Muscle of leg (tissue), 10 donors: ENCODE results near the gene ARPP19. TPM values are rescaled to one million over a fixed set of nuclear protein-coding genes. Genes with fewer than 3 reads are reported as not detected.

Source experiments
- DNase-seq: peaks from one replicate; pipeline ENCODE4 v3.0.0; 2013
- H3K27ac ChIP-seq: one replicate; pipeline ENCODE4 v1.5.1; 2013; ENCODE audit warnings: mild to moderate bottlenecking, low read length, control low read depth
- H3K27me3 ChIP-seq: one replicate; pipeline ENCODE4 v1.6.1; 2013; ENCODE audit warnings: low read length; ENCODE audit not compliant: control insufficient read depth, insufficient read depth
- H3K36me3 ChIP-seq: one replicate; pipeline ENCODE4 v1.6.1; 2013; ENCODE audit warnings: low read length; ENCODE audit not compliant: control insufficient read depth, insufficient read depth
- H3K4me1 ChIP-seq: one replicate; pipeline ENCODE4 v1.6.1; 2013; ENCODE audit warnings: low read length; ENCODE audit not compliant: control insufficient read depth, insufficient read depth
- H3K4me3 ChIP-seq: one replicate; pipeline ENCODE4 v1.5.1; 2013; ENCODE audit warnings: low read length, control low read depth
- H3K9me3 ChIP-seq: replicated peaks from 2 replicates; pipeline ENCODE4 v1.6.1; 2013; ENCODE audit warnings: low read depth, low read length; ENCODE audit not compliant: control insufficient read depth
- polyA plus RNA-seq, 8 donors: library from polyadenylated mRNA; unstranded; fragments of 120-200 nt; gene quantifications; one replicate each; pipeline versions ENCODE4 v1.2.1 to v1.2.3, GENCODE V29; 2013; ENCODE audit warnings: inconsistent platforms in 1 of 8, low replicate concordance in 1 of 8; ENCODE audit not compliant: insufficient read length in 8 of 8, insufficient read depth in 1 of 8
- total RNA-seq: library from RNA; stranded (reverse); fragments of 120-200 nt; gene quantifications from one replicate; pipeline ENCODE4 v1.2.4, GENCODE V29; 2013

Gene ARPP19
- total and polyA plus RNA-seq, 9 donors, result 60.4 to 72.3 (median 65.7) TPM

GRCh38 chr15:52498706-52499105 lies 70.1 kb downstream of the ARPP19 start:
- Histone ChIP-seq H3K4me3 (no peak overlapping the region), H3K4me1 (no peaks in the 10 kb centered on the region), H3K36me3 (no peaks in the 10 kb centered on the region), H3K9me3 (no peaks in the 10 kb centered on the region), H3K27me3 (no peaks in the 10 kb centered on the region), H3K27ac (no peak overlapping the region)
- DNase-seq, result no peak

Other genes with a start within 250 kb of the ARPP19 start
- gene MYO5A, start 40.1 kb downstream of the ARPP19 start, total RNA-seq, result 7.9 TPM
- 1 to 10 TPM; 3.9 to 9.9 (median 6.7) TPM for gene MYO5A, start 40.1 kb downstream of the ARPP19 start, polyA plus RNA-seq
- 16.5 TPM for gene ATOSA, start 110.4 kb upstream of the ARPP19 start, total RNA-seq
- gene ATOSA, start 110.4 kb upstream of the ARPP19 start, polyA plus RNA-seq, result 10 to 100 TPM; 16.1 to 25.4 (median 19.5) TPM
- gene ONECUT1, start 221.3 kb upstream of the ARPP19 start, total RNA-seq, result not detected
- gene ONECUT1, start 221.3 kb upstream of the ARPP19 start, polyA plus RNA-seq, result under 1 TPM in 2 of 8 donors, not detected in 6; 0.08 to 0.21 TPM